Central memory CD4-positive, alpha-beta T cell (primary cell): ENCODE data around the gene RAD54L2.
"Not testable (repeated sequence)": the region's sequence is repeated elsewhere in the genome, so short reads cannot be mapped to it uniquely, and the experiment has no call there.

ENCODE experiments used
- DNase-seq: peaks from one replicate; pipeline ENCODE4 v3.0.0; 2022

The RAD54L2 gene

GRCh38 chr3:51544011-51544775 lies 5.7 kb downstream of the RAD54L2 start:
- DNase-seq: no peak

- DNase-seq: no peak
Observed at GRCh38 chr3:51547274-51547673, 8.8 kb downstream of the RAD54L2 start.

- DNase-seq: no peak
Observed at GRCh38 chr3:51549311-51549710, 10.8 kb downstream of the RAD54L2 start.

GRCh38 chr3:51550080-51550819 lies 11.7 kb downstream of the RAD54L2 start:
- DNase-seq: no peak

GRCh38 chr3:51557993-51558392 lies 19.5 kb downstream of the RAD54L2 start:
- no peak for DNase-seq

- DNase-seq: no peak
Observed at GRCh38 chr3:51559411-51559888, 20.9 kb downstream of the RAD54L2 start.

- DNase-seq: no peak
Observed at GRCh38 chr3:51559961-51560360, 21.4 kb downstream of the RAD54L2 start.

- DNase-seq: not testable (repeated sequence)
Observed at GRCh38 chr3:51562403-51562802, 23.9 kb downstream of the RAD54L2 start.

- DNase-seq: no peak
Observed at GRCh38 chr3:51568036-51568435, 29.5 kb downstream of the RAD54L2 start.

GRCh38 chr3:51568996-51569395 lies 30.5 kb downstream of the RAD54L2 start:
- DNase-seq: no peak

- no peak for DNase-seq
Observed at GRCh38 chr3:51578238-51578637, 39.7 kb downstream of the RAD54L2 start.

- DNase-seq: no peak
Observed at GRCh38 chr3:51580418-51580817, 41.9 kb downstream of the RAD54L2 start.

GRCh38 chr3:51581524-51581923 lies 43.0 kb downstream of the RAD54L2 start:
- DNase-seq: no peak

- no peak for DNase-seq
Observed at GRCh38 chr3:51585197-51585596, 46.7 kb downstream of the RAD54L2 start.

- no peak for DNase-seq
Observed at GRCh38 chr3:51585871-51586270, 47.4 kb downstream of the RAD54L2 start.
